Suppressor macrophage (primary cell): ENCODE data around the gene ACVR1B.

ENCODE experiments used
- DNase-seq, 4 experiments: peaks; one replicate each; pipeline ENCODE4 v3.0.0-alpha.2; 2020 to 2022
- total RNA-seq, 17 experiments: gene quantifications; one replicate each; lab custom pipeline; 2026; ENCODE audit warnings: mixed read lengths in 6 of 17, inconsistent platforms in 3 of 17; lab: John Stamatoyannopoulos, UW

The ACVR1B gene
- 11.9 to 144 (median 32.4) reads per million in 17 experiments for total RNA-seq

GRCh38 chr12:51951199-51951842, at the start of gene ACVR1B:
Gene ACVR1B (plus strand): TSS chr12:51951699. CDS start chr12:51951744, 45 bp downstream.
- DNase-seq: peak; percentile 91 to 98 (median 95)

DNA sequence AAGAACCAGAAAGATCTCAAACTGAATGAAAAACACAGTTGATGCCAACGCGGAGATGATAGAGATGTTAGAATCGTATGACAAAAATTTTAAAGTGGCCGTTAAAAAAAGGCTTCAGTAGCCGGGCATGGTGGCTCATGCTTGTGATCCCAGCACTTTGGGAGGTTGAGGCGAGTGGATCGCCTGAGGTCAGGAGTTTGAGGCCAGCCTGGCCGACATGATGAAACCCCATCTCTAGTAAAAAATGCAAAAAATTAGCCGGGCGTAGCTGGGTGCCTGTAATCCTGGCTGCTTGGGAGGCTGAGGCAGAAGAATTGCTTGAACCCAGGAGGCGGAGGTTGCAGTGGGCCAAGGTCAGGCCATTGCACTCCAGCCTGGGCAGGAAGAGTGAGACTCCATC, 49.6 kb upstream of the ACVR1B start:
- no peak for DNase-seq

DNA sequence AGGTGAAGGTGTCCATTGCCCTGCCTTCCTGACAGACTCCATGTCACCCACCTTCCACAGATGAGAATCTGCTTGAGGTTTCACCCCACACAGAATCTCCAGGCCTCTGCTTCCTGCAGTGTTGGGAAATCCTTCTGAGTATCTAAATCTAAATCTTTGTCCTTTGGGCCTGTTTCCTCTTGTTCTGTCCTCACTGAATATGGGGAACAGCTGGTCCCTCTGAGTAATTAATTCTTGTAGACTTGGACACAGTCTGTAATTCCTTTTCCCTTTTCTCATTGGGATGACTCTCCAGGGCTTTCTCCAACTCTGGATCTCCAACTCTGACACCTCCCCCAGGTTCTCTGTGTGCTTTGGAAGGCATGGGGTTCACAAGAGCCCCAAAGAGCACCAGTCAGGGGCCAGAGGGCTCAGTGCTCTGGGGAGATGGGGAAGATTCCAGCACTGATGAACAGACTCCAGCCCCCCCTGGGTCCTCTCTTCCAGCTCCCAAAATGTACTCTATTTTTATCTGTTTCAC, 46.5 kb upstream of the ACVR1B start:
- DNase-seq: peak in 2 of 4 experiments; percentile 58 to 61

DNA sequence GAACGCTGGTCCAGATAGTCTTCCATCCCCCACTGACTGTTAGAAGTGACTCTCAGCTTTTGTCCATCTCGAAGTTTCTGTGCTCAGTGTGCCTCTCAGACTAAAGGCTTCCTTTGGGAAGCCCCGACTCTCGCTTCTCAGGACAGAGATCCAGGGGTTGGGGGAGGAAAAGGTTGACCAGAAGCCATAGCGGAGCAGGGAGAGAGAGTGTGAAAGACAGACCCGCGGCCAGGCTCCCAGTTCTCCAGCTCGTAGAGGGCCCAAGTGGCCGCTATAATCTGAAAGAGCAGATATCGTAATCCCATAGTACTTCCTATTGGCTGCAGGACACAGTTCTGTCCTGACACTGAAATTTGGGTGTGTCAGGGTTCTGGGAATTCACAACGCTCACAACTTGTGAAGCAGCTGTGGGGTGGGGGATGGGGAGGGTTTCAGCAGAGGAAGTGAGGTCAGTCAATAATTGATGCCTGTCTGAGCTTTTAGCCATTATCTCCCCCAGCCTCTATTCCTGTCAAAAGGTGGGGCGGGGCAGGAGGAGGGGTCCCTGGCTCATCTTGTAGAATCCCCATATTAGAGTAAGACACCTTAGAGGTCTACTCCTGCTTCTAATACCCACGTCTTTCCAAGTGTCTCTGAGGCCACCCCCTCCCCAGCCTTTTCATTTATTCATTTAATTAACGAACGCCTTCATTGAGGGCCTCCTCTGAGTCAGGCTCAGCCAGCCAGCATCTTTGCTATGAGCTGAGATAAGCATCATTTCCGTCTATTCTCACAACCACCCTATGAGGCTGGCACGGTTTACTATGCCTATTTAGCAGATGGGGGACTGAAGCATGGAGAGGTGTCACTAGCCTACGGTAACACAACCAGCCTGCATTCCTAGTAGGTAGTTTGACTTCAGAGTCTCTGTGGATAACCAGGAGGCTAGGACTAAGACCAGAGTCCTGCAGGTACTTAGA, 45.7 kb upstream of the ACVR1B start:
- DNase-seq: no peak

DNA sequence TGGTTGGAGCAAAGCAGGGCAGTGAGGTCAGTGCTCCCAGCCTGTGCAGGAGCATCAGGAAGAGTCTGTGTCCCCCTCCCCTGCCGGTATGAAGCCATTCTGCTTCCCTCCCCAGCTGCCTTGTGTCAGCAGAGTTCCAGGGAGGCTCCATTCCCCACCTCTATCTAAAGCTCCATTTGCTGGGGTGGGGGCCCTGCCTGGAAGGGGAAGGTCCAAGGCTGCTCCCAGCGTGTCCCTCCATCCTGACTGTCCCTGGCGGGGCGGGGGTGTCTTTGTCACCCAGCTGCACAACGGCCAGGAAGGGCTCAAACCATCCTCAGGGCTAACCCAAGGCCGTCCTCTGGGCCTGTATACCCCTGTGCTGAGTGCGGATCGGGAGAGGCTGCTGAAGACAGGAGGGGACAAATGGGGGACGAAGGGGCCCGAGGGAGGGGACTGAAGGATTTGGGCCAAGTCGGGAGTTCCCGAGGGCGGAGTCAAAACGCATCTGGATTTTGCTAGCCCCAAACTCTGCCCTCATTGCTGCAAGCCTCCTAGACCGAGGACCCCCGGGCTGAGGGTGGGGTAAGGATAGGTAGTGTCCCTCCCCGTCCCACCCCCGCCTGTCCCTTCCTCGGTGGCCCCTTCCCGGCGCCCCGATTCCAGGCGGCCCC, 44.9 kb upstream of the ACVR1B start:
- DNase-seq: no peak

GRCh38 chr12:51907083-51907855, 44.2 kb upstream of the ACVR1B start, which contains the start of gene ACVRL1:
Gene ACVRL1 (plus strand): TSS chr12:51907504. CDS start chr12:51912475, 4,971 bp downstream.
- no peak for DNase-seq

DNA sequence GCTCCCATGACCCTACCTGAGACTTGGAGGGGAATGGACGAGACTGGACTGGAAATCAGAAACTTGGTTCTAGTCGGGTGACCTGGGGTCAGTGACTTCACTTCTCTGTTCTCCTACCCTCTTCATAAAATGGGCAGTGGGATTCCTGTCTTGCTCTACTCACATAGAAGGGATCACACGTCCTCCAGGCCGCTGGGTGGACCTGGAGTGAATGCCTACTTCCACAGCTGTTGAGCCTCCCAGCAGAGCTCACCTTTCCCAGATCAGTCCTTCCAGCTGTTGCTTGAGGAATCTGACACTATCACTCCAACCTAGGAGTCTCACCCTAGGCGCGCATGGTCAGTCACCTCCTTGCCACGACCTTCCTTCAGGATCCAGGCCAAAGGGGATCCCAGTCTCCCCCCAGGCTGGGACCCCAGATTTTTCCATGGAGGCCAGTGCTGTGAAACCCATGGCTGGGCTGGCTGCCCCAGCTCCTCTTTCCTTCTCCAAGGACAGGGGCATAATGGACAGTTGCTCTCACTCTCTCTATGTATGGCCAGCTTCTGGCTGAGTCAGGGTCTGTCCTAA, 43.6 kb upstream of the ACVR1B start:
- DNase-seq: no peak

DNA sequence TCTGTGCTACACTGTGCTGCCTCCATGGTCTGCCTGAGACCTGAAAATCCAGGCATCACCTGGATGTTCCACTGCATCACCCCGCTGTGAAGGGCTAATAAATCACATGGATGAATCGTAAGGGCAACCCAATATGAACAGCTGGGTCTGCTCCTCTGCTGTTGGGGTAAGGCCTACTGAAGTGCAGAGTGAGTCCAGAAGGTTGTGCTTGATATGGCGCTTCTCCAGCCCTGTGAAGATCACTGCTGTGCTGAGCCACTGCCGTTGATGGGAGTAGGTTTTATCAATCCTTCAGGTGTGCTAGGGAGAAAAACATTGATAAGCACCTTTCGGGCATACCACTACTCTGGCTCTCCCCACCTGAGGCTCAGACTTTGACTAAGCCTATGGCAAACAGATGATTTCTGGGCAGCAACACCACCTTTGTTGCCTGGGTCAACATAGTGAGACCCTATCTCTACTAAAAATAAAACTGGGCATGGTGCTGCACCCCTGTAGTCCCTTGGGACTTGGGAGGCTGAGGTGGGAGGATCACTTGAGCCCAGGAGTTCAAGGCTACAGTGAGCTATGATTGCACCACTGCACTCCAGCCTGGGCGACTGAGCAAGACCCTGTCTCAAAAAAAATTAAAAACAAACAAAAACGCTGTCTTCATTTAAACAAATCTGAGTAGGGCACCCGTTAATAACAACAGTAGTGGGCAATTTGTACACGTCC, 42.5 kb upstream of the ACVR1B start:
- DNase-seq: no peak

DNA sequence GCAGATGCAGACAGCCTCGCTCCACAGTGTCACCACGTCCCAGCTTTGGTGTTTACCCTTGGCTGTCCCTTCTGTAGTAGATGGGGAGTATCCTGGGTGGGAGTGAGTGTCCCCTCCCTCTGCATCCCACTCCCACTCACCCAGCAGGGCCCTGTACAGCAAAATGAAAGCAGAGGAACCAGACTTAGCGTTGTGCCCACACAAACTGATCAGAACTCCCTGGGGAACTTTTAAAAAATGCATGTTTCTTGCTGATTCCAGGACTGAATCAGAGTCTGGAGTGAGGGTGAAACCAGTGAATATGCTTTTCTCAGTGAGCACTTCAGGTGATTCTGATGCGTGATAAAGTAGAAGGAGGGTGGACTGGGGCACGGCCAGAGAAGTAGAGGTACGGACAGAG, 41.3 kb upstream of the ACVR1B start:
- no peak for DNase-seq

DNA sequence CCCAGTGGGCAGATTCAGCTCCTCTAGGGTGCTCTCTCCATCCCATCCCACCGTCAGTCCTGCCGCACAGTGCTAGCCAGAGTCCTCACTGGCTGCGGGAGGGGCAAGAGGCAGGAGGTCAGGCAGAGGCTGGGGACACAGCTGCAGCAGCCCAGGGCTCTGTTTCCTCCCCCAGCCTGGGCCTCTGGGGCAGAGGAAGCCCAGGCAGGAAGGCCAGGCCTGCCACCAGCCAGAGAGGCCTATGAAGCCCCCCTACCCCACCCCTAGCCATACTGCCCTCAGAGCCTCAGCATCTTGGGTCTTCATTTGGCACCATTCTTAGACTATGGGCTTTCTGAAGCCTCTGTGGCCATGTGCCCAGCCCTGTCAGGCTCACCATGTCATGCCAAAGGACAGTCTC, 40.8 kb upstream of the ACVR1B start:
- DNase-seq: no peak

- peak; percentile 61 to 81 (median 78) for DNase-seq
Observed at GRCh38 chr12:51911307-51911706, 40.2 kb upstream of the ACVR1B start.

- peak; percentile 73 to 89 (median 88) for DNase-seq
Observed at GRCh38 chr12:51911788-51912711, 39.4 kb upstream of the ACVR1B start.

DNA sequence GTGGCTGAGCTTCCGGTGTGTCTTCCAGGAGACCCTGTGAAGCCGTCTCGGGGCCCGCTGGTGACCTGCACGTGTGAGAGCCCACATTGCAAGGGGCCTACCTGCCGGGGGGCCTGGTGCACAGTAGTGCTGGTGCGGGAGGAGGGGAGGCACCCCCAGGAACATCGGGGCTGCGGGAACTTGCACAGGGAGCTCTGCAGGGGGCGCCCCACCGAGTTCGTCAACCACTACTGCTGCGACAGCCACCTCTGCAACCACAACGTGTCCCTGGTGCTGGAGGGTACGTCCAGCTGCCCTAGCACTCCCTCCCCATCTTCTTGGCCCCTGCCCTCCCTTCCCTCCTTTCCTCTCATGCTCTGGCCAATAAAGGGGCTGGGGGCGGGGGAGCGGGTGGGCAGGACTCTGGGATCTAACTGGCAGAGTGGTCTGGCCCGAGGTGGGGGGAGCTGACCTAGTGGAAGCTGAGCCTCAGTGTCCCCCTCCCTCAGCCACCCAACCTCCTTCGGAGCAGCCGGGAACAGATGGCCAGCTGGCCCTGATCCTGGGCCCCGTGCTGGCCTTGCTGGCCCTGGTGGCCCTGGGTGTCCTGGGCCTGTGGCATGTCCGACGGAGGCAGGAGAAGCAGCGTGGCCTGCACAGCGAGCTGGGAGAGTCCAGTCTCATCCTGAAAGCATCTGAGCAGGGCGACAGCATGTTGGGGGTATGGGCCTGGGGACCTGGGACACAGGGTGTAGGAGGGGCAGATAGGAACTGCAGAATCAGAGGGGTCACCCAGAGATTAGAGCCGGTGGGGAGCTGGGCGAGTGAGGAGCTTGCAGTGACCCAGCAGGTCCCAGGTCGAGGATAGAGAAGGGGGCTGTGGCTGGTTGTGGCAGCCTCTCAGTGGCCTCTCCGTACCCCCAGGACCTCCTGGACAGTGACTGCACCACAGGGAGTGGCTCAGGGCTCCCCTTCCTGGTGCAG, 38.1 kb upstream of the ACVR1B start:
- no peak for DNase-seq

DNA sequence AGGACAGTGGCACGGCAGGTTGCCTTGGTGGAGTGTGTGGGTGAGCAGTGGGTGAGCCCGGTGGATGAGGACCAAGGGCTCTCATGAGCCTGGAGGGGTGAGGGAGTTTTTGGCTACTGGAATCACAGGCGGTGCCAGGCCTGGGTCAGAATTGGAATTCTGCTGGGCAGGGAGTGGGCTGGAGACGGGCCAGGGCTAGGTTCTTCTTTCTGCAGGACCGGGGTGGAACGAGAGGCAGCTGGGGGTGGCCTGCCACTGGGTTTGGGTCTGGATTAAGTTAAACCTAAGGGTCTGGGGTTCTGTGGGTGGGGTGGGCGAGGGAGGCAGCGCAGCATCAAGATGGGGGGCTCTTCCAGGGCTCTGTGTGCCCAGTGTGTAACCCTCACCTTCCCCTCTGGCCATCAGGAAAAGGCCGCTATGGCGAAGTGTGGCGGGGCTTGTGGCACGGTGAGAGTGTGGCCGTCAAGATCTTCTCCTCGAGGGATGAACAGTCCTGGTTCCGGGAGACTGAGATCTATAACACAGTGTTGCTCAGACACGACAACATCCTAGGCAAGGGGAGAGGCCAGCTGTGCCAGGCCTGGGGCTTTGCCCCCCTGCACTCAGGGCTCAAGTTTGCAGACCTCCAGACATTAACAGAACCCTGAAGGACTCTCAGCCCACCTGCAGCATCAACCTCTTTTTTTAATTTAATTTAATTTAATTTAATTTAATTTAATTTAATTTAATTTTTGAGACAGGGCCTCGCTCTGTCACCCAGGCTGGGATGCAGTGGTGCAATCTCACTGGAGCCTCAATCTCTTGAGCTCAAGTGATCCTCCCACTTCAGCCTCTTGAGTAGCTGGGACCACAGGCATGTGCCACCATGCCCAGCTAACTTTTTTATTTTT, 37.2 kb upstream of the ACVR1B start:
- DNase-seq: no peak

- DNase-seq: no peak
Observed at GRCh38 chr12:51915003-51915625, 36.4 kb upstream of the ACVR1B start.

DNA sequence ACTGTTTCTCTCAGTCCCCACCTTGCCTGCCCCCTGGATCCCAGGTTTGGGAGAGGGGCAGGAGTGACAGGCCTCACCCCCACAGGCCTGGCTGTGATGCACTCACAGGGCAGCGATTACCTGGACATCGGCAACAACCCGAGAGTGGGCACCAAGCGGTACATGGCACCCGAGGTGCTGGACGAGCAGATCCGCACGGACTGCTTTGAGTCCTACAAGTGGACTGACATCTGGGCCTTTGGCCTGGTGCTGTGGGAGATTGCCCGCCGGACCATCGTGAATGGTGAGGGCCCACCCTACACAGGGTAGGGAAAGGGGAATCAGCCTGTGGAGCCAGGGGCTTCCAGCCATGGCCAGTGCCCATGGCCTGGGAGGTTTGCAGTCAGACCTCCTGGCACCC, 35.5 kb upstream of the ACVR1B start:
- DNase-seq: no peak

DNA sequence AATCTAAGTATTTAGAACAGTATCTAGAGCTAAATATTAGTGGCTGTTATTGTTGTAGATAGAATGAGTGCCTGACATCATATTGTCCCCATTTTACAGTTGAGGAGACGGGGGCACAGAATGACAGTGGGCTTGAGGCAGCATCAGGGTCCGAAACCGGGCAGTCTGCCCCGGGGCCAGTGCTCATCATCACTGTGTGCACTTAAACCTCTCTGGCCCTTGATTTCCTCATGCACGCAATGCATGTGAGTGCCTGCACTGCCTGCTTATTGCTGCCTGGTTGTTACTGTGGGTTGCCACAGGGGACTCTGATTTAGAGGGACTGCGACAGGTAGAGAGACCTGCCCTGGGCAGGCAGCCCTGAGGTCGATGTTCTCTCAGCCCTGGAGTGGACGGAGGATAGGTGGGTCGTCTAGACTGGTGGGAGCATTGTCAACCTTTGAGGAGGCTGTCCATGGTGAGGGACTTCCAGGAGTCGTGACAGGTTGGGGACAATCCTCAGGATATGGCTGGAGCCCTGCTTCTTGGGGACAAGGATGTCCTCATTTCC, 34.4 kb upstream of the ACVR1B start:
- no peak for DNase-seq
